IPS DF 4.7 (cell line): ENCODE measurements around the gene FOXC2.

Experiments
- DNase-seq: peaks from one replicate; pipeline ENCODE4 v3.0.0-alpha.2; 2013; ENCODE audit warnings: low spot score; ENCODE audit errors: extremely low read depth

Gene FOXC2

GRCh38 chr16:86566601-86566965 lies at the start of gene FOXC2:
Gene FOXC2 (plus strand): TSS chr16:86566829. CDS start chr16:86567336, 507 bp downstream.
- DNase-seq = no peak

GRCh38 chr16:86517033-86517432 lies 49.6 kb upstream of the FOXC2 start:
- no peak for DNase-seq

GRCh38 chr16:86517652-86518258 lies 48.9 kb upstream of the FOXC2 start:
- no peak for DNase-seq

GRCh38 chr16:86519007-86519648 lies 47.5 kb upstream of the FOXC2 start:
- DNase-seq = no peak

- DNase-seq = no peak
Measured at GRCh38 chr16:86519649-86520316, 46.8 kb upstream of the FOXC2 start.

- no peak for DNase-seq
Measured at GRCh38 chr16:86520317-86521210, 46.1 kb upstream of the FOXC2 start.

GRCh38 chr16:86521236-86522197 lies 45.1 kb upstream of the FOXC2 start:
- DNase-seq = no peak

- no peak for DNase-seq
Measured at GRCh38 chr16:86522634-86523033, 44.0 kb upstream of the FOXC2 start.

GRCh38 chr16:86523166-86523740 lies 43.4 kb upstream of the FOXC2 start:
- DNase-seq = no peak

GRCh38 chr16:86524029-86524428 lies 42.6 kb upstream of the FOXC2 start:
- DNase-seq = no peak

- no peak for DNase-seq
Measured at GRCh38 chr16:86525696-86526095, 40.9 kb upstream of the FOXC2 start.

GRCh38 chr16:86527366-86527765 lies 39.3 kb upstream of the FOXC2 start:
- DNase-seq = no peak

- DNase-seq = no peak
Measured at GRCh38 chr16:86528061-86528929, 38.3 kb upstream of the FOXC2 start.

GRCh38 chr16:86529160-86529559 lies 37.5 kb upstream of the FOXC2 start:
- DNase-seq = no peak

GRCh38 chr16:86530251-86531190 lies 36.1 kb upstream of the FOXC2 start:
- DNase-seq = no peak

- DNase-seq = no peak
Measured at GRCh38 chr16:86531191-86531545, 35.5 kb upstream of the FOXC2 start.

- DNase-seq = no peak
Measured at GRCh38 chr16:86531641-86532525, 34.7 kb upstream of the FOXC2 start.

GRCh38 chr16:86532526-86532815 lies 34.2 kb upstream of the FOXC2 start:
- no peak for DNase-seq
